Adrenal gland (tissue), 5 donors: ENCODE measurements around the gene GRIN3B.

Source experiments
- CTCF ChIP-seq, 6 experiments: fragments of 450-650 bp in 4 of 6; fragments of 200-600 bp in 2 of 6; sonication (generic) in 1 of 6; IDR thresholded peaks; 1 replicate in 5 of 6; 2 replicates in 1 of 6; pipeline versions ENCODE4 v1.5.1 to v1.8.0; 2016 to 2021; ENCODE audit warnings: antibody characterized with exemption in 6 of 6, mild to moderate bottlenecking in 2 of 6, moderate library complexity in 1 of 6
- POLR2A ChIP-seq, 2 donors: fragments of 450-650 bp; IDR thresholded peaks; one replicate each; pipeline ENCODE4 v1.6.1; 2017; ENCODE audit warnings: antibody characterized with exemption in 2 of 2, mild to moderate bottlenecking in 2 of 2, moderate library complexity in 1 of 2
- donor health status: DM: no; HTN: no; CAD: no.

- TF ChIP-seq POLR2A (IDR thresholded peaks at IDR 0.05) (no peak), CTCF (IDR thresholded peaks at IDR 0.05) (no peak)
Observed at GRCh38 chr19:1042689-1043511, 42.7 kb downstream of the GRIN3B start.
